ENCODE results near the gene MYH9. TPM values are rescaled to one million over a fixed set of nuclear protein-coding genes. Genes with fewer than 3 reads are reported as not detected.

The MYH9 gene
- total RNA-seq, 2 donors from 2014 or later = 294 to 323 TPM

GRCh38 chr22:36234213-36234612, 153.6 kb downstream of the MYH9 start:
- Histone ChIP-seq H3K4me1 (peaks cover 29% of the 10 kb centered on the region), H3K36me3 (replicated peaks in 1 of 2; ENCODE audit: insufficient read depth in 1 of 2, low read depth in 2 of 2) (peaks cover 0 to 19% of the 10 kb centered on the region in 2 donors), H3K27me3 (no peaks in the 10 kb centered on the region), H3K4me3 (no peak overlapping the region), H3K27ac (no peak overlapping the region), H3K9me3 (no peaks in the 10 kb centered on the region)
- ATAC-seq = no peak
- TF ChIP-seq POLR2A (IDR thresholded peaks at IDR 0.05) = no peak
- no peak for TF ChIP-seq CTCF (IDR thresholded peaks at IDR 0.05)
- intact Hi-C loops (cut with DNase I) = no loop called here
- 67 to 75% methylated on average over 2 of the region's 2 CpGs for WGBS, 2 donors
- no peak for DNase-seq

- ATAC-seq = no peak
Measured at GRCh38 chr22:36233796-36234195, 154.0 kb downstream of the MYH9 start.

GRCh38 chr22:36232715-36233401, 154.9 kb downstream of the MYH9 start:
- Histone ChIP-seq H3K36me3 (replicated peaks in 1 of 2; ENCODE audit: insufficient read depth in 1 of 2, low read depth in 2 of 2) (peaks cover 0 to 21% of the 10 kb centered on the region in 2 donors), H3K27ac (no peak overlapping the region), H3K4me3 (no peak overlapping the region), H3K27me3 (no peaks in the 10 kb centered on the region), H3K9me3 (no peaks in the 10 kb centered on the region), H3K4me1 (peaks cover 18% of the 10 kb centered on the region)
- ATAC-seq = no peak
- 71 to 77% methylated on average over 12 to 13 of the region's 13 CpGs for WGBS, 2 donors
- intact Hi-C loops (cut with DNase I) = no loop called here
- TF ChIP-seq CTCF (IDR thresholded peaks at IDR 0.05) (no peak), POLR2A (IDR thresholded peaks at IDR 0.05) (no peak)
- no peak for DNase-seq

More at GRCh38 chr22:36233796-36234195, 154.0 kb downstream of the MYH9 start:
- H3K4me3 ChIP-seq = no peak overlapping the region
- H3K9me3 ChIP-seq = no peaks in the 10 kb centered on the region
- 89 to 95% methylated on average over 7 of the region's 7 CpGs for WGBS, 2 donors
- intact Hi-C loops (cut with DNase I) = no loop called here
- H3K27ac ChIP-seq = no peak overlapping the region
- no peak for DNase-seq
- TF ChIP-seq POLR2A (IDR thresholded peaks at IDR 0.05) (no peak), CTCF (IDR thresholded peaks at IDR 0.05) (no peak)
- H3K4me1 ChIP-seq = peaks cover 28% of the 10 kb centered on the region
- no peaks in the 10 kb centered on the region for H3K27me3 ChIP-seq
- H3K36me3 ChIP-seq (replicated peaks in 1 of 2; ENCODE audit: insufficient read depth in 1 of 2, low read depth in 2 of 2) = peaks cover 0 to 19% of the 10 kb centered on the region in 2 donors

Small RNA genes within 50 kb of the gene (microRNA-seq; reads per million reads assigned to microRNA genes)
- 0 to 0.90 reads per million in 2 donors for gene MIR6819 (ENCODE audit: borderline number of aligned reads in 2 of 2, borderline replicate concordance in 2 of 2)

Small RNA genes within 50 kb of the gene (small RNA-seq; reads per million reads assigned to genes)
- gene MIR6819 = not detected

Other genes starting within 250 kb of the MYH9 start
- gene APOL3, start 227.2 kb downstream of the MYH9 start, total RNA-seq = 10 to 100 TPM; 11.2 to 22.4 TPM
- 10 to 100 TPM in 1 of 2 donors, under 1 TPM in 1; 0.52 to 18.1 TPM for gene APOL4, start 186.2 kb downstream of the MYH9 start, total RNA-seq
- 10 to 100 TPM; 13.5 to 19.1 TPM for gene APOL2, start 148.4 kb downstream of the MYH9 start, total RNA-seq
- 10 to 100 TPM in 1 of 2 donors, 1 to 10 TPM in 1; 5.2 to 11.9 TPM for gene APOL1, start 134.8 kb downstream of the MYH9 start, total RNA-seq
- 10 to 100 TPM; 27.0 to 44.5 TPM for gene TXN2, start 93.7 kb upstream of the MYH9 start, total RNA-seq
- 1 to 10 TPM; 2.0 to 4.9 TPM for gene FOXRED2, start 119.1 kb upstream of the MYH9 start, total RNA-seq
- 100 to 1,000 TPM; 136 to 177 TPM for gene EIF3D, start 141.2 kb upstream of the MYH9 start, total RNA-seq